HUES48 (cell line): ENCODE measurements around the gene OPRD1.
A peak's percentile ranks its signal among the peaks of the same experiment; 100 is the strongest.

ENCODE experiments used
- H3K27ac ChIP-seq: one replicate; pipeline ENCODE4 v1.7.0; 2013; ENCODE audit warnings: low read depth, low read length, inconsistent platforms
- H3K27me3 ChIP-seq: 2 replicates; pipeline ENCODE4 v1.6.1; 2013; ENCODE audit warnings: mild to moderate bottlenecking, low read length; ENCODE audit not compliant: control insufficient read depth, insufficient read depth
- H3K36me3 ChIP-seq: 2 replicates; pipeline ENCODE4 v1.6.1; 2013; ENCODE audit warnings: low read length; ENCODE audit not compliant: control insufficient read depth, insufficient read depth
- H3K4me1 ChIP-seq: 2 replicates; pipeline ENCODE4 v1.6.1; 2013; ENCODE audit warnings: mild to moderate bottlenecking, low read length; ENCODE audit not compliant: control insufficient read depth, insufficient read depth
- H3K4me3 ChIP-seq: 2 replicates; pipeline ENCODE4 v1.5.1; 2013; ENCODE audit warnings: mild to moderate bottlenecking, low read depth, low read length
- H3K9ac ChIP-seq: 2 replicates; pipeline ENCODE4 v1.6.1; 2013; ENCODE audit warnings: mild to moderate bottlenecking, low read depth, low read length, moderate library complexity
- H3K9me3 ChIP-seq: 2 replicates; pipeline ENCODE4 v1.6.1; 2013; ENCODE audit warnings: low read length; ENCODE audit not compliant: control insufficient read depth, insufficient read depth

OPRD1 gene

GRCh38 chr1:28913786-28914227, 101.8 kb downstream of the OPRD1 start:
- Histone ChIP-seq H3K27me3 (no peaks in the 10 kb centered on the region), H3K36me3 (no peaks in the 10 kb centered on the region), H3K9ac (peak overlapping the region; percentile 56; the same call in 1 of the 2 replicates), H3K9me3 (no peaks in the 10 kb centered on the region), H3K27ac (peak overlapping the region; percentile 71), H3K4me3 (peak overlapping the region; percentile 53), H3K4me1 (peaks cover 12% of the 10 kb centered on the region; the same call in 1 of the 2 replicates)

- H3K9ac ChIP-seq: peak within 1 kb of the TSS; percentile 89
- no peaks in the 10 kb centered on the region for H3K36me3 ChIP-seq
- H3K4me3 ChIP-seq: peak within 1 kb of the TSS; percentile 97
- peak within 1 kb of the TSS; percentile 91 for H3K27ac ChIP-seq
- peaks cover 12% of the 10 kb centered on the region; the same call in 1 of the 2 replicates for H3K4me1 ChIP-seq
- H3K27me3 ChIP-seq: no peaks in the 10 kb centered on the region
- no peaks in the 10 kb centered on the region for H3K9me3 ChIP-seq
Measured at GRCh38 chr1:28914228-28915030, 102.5 kb downstream of the OPRD1 start, which contains the start of gene EPB41. Gene EPB41 (plus strand): TSS chr1:28914569. CDS start chr1:28987438, 72,869 bp downstream.

- H3K9me3 ChIP-seq: no peaks in the 10 kb centered on the region
- H3K9ac ChIP-seq: peak overlapping the region; percentile 89
- peak overlapping the region; percentile 97 for H3K4me3 ChIP-seq
- peaks cover 12% of the 10 kb centered on the region; the same call in 1 of the 2 replicates for H3K4me1 ChIP-seq
- H3K27me3 ChIP-seq: no peaks in the 10 kb centered on the region
- H3K36me3 ChIP-seq: no peaks in the 10 kb centered on the region
- H3K27ac ChIP-seq: peak overlapping the region; percentile 91
Measured at GRCh38 chr1:28915031-28915895, 103.3 kb downstream of the OPRD1 start.

- H3K9ac ChIP-seq: no peak overlapping the region
- no peak overlapping the region for H3K27ac ChIP-seq
- H3K27me3 ChIP-seq: no peaks in the 10 kb centered on the region
- peaks cover 12% of the 10 kb centered on the region; the same call in 1 of the 2 replicates for H3K4me1 ChIP-seq
- no peaks in the 10 kb centered on the region for H3K36me3 ChIP-seq
- H3K4me3 ChIP-seq: no peak overlapping the region
- no peaks in the 10 kb centered on the region for H3K9me3 ChIP-seq
Measured at GRCh38 chr1:28917757-28918118, 105.8 kb downstream of the OPRD1 start.
